Brain microvascular endothelial cell (primary cell): Measurements from ENCODE around the gene SMAP2.

ENCODE experiments used
- DNase-seq: peaks from one replicate; pipeline ENCODE4 v3.0.0-alpha.2; 2020
- H3K27ac ChIP-seq: fragments of 250-450 bp; sonication (Bioruptor Pico); 2 replicates; pipeline ENCODE4 v1.5.1; 2020; ENCODE audit warnings: mild to moderate bottlenecking, moderate library complexity
- H3K27me3 ChIP-seq: fragments of 250-450 bp; sonication (Bioruptor Pico); replicated peaks from 2 replicates; pipeline ENCODE4 v1.5.1; 2020; ENCODE audit warnings: mild to moderate bottlenecking
- H3K36me3 ChIP-seq: fragments of 250-450 bp; sonication (Bioruptor Pico); replicated peaks from 2 replicates; pipeline ENCODE4 v1.5.1; 2020; ENCODE audit warnings: mild to moderate bottlenecking
- H3K4me3 ChIP-seq: 2 replicates; pipeline ENCODE4 v1.5.1; 2011; ENCODE audit warnings: low read depth, mild to moderate bottlenecking, control low read depth, low read length, moderate library complexity
- in situ Hi-C: cut with HindIII; loops from 2 replicates; pipeline ENCODE4 v1.10.0; 2017; ENCODE audit warnings: low sequenced_read_pairs, low pct_ligation_motif_present
- TF ChIP-seq, protein P1 (sequence below): IDR thresholded peaks from 2 replicates; pipeline ENCODE4 v1.5.1; 2011; ENCODE audit warnings: low read depth, mild to moderate bottlenecking, moderate library complexity, low read length, control low read depth, inconsistent platforms; ENCODE audit errors: missing control alignments

SMAP2 gene

DNA sequence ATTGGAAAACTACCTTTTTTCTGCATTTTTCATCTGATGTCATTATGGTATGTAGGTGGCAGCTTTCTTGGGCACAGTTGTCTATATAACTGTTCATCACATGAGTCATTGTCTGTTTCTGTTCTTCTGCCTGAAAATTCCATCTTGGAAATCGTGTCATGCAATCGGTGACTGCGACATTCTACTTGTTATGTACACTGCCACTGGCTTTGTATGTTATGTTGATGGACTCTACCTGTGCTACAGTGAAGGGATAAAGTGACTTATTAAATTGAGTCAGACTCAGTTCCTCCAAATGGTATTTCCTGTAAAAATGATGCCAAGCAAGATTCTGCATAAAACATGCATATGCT lies 8.6 kb downstream of the SMAP2 start:
- in situ Hi-C loops: no loop called here
- H3K4me3 ChIP-seq: no peak overlapping the region
- no peak for DNase-seq
- no peaks in the 10 kb centered on the region for H3K27me3 ChIP-seq
- H3K36me3 ChIP-seq: no peaks in the 10 kb centered on the region
- H3K27ac ChIP-seq: no peak overlapping the region
- TF ChIP-seq, protein P1, sequence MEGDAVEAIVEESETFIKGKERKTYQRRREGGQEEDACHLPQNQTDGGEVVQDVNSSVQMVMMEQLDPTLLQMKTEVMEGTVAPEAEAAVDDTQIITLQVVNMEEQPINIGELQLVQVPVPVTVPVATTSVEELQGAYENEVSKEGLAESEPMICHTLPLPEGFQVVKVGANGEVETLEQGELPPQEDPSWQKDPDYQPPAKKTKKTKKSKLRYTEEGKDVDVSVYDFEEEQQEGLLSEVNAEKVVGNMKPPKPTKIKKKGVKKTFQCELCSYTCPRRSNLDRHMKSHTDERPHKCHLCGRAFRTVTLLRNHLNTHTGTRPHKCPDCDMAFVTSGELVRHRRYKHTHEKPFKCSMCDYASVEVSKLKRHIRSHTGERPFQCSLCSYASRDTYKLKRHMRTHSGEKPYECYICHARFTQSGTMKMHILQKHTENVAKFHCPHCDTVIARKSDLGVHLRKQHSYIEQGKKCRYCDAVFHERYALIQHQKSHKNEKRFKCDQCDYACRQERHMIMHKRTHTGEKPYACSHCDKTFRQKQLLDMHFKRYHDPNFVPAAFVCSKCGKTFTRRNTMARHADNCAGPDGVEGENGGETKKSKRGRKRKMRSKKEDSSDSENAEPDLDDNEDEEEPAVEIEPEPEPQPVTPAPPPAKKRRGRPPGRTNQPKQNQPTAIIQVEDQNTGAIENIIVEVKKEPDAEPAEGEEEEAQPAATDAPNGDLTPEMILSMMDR: no peak

DNA sequence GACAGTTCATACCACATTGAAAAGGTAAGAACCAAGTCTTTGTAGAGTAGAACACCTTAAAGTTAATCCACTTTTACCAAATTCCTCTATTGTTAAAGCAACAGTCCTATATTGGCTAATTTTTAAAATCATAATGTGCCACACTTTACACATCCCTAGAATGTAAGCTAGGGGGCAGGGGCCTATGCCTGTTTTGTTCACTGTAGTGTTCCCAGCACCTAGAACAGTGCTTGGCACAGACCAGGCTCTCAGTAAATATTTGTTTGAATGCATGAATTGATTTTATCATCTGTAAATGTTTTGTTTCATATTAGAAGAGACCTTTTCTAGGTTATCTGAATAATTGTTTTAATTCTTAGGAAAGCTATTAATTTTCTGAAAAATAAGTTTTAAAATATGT lies 9.1 kb downstream of the SMAP2 start:
- no peaks in the 10 kb centered on the region for H3K36me3 ChIP-seq
- TF ChIP-seq, protein P1: no peak
- no peak overlapping the region for H3K27ac ChIP-seq
- no peak overlapping the region for H3K4me3 ChIP-seq
- no peaks in the 10 kb centered on the region for H3K27me3 ChIP-seq
- no peak for DNase-seq
- in situ Hi-C loops: no loop called here

DNA sequence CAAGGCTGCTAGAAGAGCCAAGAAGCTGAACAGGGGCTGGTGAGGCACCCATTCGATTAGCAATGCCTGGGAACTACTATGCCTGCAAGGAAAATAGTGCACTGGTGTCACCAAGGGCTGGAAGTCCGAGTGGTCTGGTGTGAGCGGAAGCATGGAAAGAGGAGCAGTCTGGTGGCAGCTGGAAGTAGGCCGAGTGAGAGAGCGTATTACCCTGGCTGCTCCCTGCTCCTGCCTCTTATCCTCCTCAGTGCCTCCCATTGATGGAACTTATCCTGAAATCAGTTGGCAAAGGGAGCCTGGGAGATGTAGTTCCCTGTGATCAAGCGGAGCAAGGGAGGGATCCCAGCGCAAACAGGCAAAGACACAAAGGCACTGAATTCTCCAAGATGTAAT lies 9.6 kb downstream of the SMAP2 start:
- H3K27ac ChIP-seq: no peak overlapping the region
- in situ Hi-C loops: no loop called here

DNA sequence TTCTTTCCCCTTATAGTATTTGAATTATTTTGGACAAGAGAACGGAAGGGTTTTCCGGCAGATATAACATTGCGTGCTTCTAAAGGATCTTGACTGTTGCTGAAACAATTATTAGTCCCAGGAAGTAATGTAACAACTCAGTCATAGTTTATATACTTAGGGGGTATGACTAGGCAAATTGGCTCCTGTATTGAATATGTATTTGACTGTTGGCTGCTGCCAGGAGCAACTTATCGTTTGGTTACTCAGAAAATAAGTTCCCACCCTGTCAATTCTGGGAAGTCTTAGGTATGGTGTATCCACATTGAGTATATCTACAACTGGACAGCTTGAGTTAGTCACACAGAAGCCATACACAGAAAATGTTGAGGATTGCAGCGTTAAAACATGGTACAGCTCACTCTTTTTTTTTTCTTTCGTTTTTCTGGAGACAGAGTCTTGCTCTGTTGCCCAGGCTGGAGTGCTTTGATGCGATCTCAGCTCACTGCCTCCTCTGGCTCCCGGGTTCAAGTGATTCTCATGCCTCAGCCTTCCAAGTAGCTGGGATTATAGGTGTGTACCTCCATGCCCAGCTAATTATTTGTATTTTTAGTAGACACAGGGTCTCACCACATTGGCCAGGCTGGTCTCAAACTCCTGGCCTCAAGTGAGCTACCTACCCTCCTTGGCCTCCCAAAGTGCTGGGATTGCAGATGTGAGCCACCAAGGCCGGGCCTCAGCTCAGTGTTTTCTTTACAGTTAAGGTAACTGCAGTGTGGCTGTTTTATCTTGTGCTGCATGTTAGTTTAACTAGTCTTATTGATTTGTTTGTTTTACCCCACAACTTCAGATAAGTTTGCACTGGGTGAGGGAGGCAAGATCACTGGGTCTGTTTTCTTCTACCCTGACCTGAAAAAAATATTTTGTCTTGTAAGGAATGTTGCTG lies 10.2 kb downstream of the SMAP2 start:
- DNase-seq: no peak
- H3K36me3 ChIP-seq: no peaks in the 10 kb centered on the region
- no peaks in the 10 kb centered on the region for H3K27me3 ChIP-seq
- TF ChIP-seq, protein P1: no peak
- H3K4me3 ChIP-seq: no peak overlapping the region
- peak overlapping the region; percentile 7 for H3K27ac ChIP-seq
- in situ Hi-C loops: no loop called here

More for the DNA sequence above, 9.6 kb downstream of the SMAP2 start:
- TF ChIP-seq, protein P1: no peak
- Histone ChIP-seq H3K27me3 (no peaks in the 10 kb centered on the region), H3K36me3 (no peaks in the 10 kb centered on the region), H3K4me3 (no peak overlapping the region)
- DNase-seq: no peak

DNA sequence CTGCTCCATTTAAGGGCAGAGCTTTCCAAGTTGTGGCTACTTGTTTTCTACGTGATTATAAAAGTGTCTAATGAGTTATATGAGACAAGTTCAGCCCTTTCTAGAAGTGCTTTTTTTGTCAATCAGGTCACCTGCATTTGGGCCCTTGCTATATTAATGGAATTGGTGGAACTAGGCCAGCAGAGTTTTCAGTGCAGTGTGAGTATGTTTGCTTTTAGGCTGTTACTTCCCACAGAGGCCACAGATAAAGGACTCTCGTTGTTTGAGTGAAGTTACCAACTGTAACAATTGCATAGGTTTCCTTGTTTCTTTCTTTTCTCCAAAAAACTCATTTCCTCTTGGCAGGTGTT lies 10.9 kb downstream of the SMAP2 start:
- no peak overlapping the region for H3K4me3 ChIP-seq
- H3K27ac ChIP-seq: no peak overlapping the region
- H3K36me3 ChIP-seq: no peaks in the 10 kb centered on the region
- TF ChIP-seq, protein P1: no peak
- in situ Hi-C loops: no loop called here
- no peak for DNase-seq
- no peaks in the 10 kb centered on the region for H3K27me3 ChIP-seq

DNA sequence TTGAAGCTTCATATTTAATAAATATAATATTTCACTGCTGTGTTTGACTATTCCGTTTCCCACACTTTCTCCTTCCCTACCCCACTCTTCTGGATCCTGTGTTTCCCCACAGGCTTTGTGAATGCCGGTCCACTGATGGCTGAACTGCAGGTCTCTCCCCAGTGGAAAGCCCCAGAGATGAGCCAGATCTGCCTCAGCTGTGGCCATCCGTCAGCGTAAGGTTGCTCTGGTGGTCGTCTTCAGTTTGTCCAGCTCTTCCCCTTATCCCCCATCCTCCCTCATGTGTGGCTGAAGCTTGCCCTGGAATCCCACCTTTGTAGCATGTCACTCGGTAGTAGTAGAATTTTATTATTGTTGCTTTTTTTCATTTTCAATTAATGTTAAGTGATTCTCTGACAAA lies 11.4 kb downstream of the SMAP2 start:
- no peaks in the 10 kb centered on the region for H3K36me3 ChIP-seq
- TF ChIP-seq, protein P1: no peak
- no peak overlapping the region for H3K27ac ChIP-seq
- no peaks in the 10 kb centered on the region for H3K27me3 ChIP-seq
- H3K4me3 ChIP-seq: no peak overlapping the region
- no peak for DNase-seq
- in situ Hi-C loops: no loop called here
